ENCODE results near the gene CDH26. TPM values are rescaled to one million over a fixed set of nuclear protein-coding genes. Genes with fewer than 3 reads are reported as not detected.

The CDH26 gene
- total and polyA plus RNA-seq, 9 of the 15 experiments (the other 6 are each of a cell fraction or from before 2014, with no cell fraction given) = 0.07 to 0.13 (median 0.10) TPM; not detected in 4

- H3K9ac ChIP-seq (ENCODE audit: insufficient read depth in 1 of 2, low read depth in 2 of 2, low read length in 2 of 2) = no peak overlapping the region
- H3K4me2 ChIP-seq (ENCODE audit: insufficient read depth, low read length) = no peak overlapping the region
- H3K4me1 ChIP-seq (replicated peaks in 1 of 2; ENCODE audit: control insufficient read depth in 2 of 2, insufficient read depth in 2 of 2, low read length in 2 of 2) = peaks cover 0 to 12% of the 10 kb centered on the region in 2 experiments; a peak in 2 of 5 replicates
- H3K9me1 ChIP-seq (ENCODE audit: control insufficient read depth, insufficient read depth, low read length) = peaks cover 2% of the 10 kb centered on the region
- 57% methylated on average over 6 of the region's 6 CpGs for WGBS (ENCODE audit: insufficient coverage, low coverage, missing lambda C conversion rate)
- no peak for ATAC-seq
- no TSS peak for BruUV-seq (replicated peaks)
- ChIA-PET POLR2A (interaction anchor here (0.7 to 0.9 kb wide), 2 partner anchors 9 to 1394 kb away, joined by 3 to 4 read pairs; no protein-coding TSS in a partner anchor), CTCF (ENCODE audit: low intra/inter-chr PET ratio) (interaction anchor here (1.1 kb wide), 2 partner anchors 101 to 313 kb away, joined by 3 to 6 read pairs; no protein-coding TSS in a partner anchor)
- intact Hi-C loops (cut with micrococcal nuclease) = no loop called here
- peaks cover 2% of the 10 kb centered on the region; the same call in 1 of the 3 replicates for H3K36me3 ChIP-seq (ENCODE audit: control insufficient read depth, insufficient read depth, low read length)
- no peak for FAIRE-seq
- H2AFZ ChIP-seq (ENCODE audit: low read depth, low read length) = no peak overlapping the region
- no peaks in the 10 kb centered on the region for H3K79me2 ChIP-seq (ENCODE audit: control insufficient read depth, insufficient read depth, low read length)
- no peaks in the 10 kb centered on the region for H3K27me3 ChIP-seq (ENCODE audit: control insufficient read depth in 2 of 2, insufficient read depth in 2 of 2, low read length in 2 of 2)
- H4K20me1 ChIP-seq (replicated peaks; ENCODE audit: control insufficient read depth, insufficient read depth, low read length) = peaks cover 3% of the 10 kb centered on the region; the same call in 1 of the 2 replicates
- H3K9me3 ChIP-seq (replicated peaks; ENCODE audit: control insufficient read depth, insufficient read depth, low read depth, low read length) = no peaks in the 10 kb centered on the region
- no peak for DNase-seq (ENCODE audit: extremely low read depth in 1 of 4, low spot score in 3 of 4)
- no peak for TF ChIP-seq ETS1 (conservative IDR thresholded peaks at IDR 0.05; ENCODE audit: control insufficient read depth, low read depth, low read length)
- no peak for TF ChIP-seq RFX1 (IDR thresholded peaks at IDR 0.05)
- TF ChIP-seq ZNF695 (CRISPR knock-in tag; IDR thresholded peaks at IDR 0.05) = no peak
- no peak overlapping the region for H3K27ac ChIP-seq (ENCODE audit: extremely low read depth, low read depth, low read length)
- in situ Hi-C loops (cut with MboI) = no loop called here
- no peak overlapping the region for H3K4me3 ChIP-seq
Observed at GRCh38 chr20:59949911-59950310, 8.3 kb upstream of the CDH26 start.

GRCh38 chr20:59954718-59955117 is 3.5 kb upstream of the CDH26 start:
- ChIA-PET CTCF (ENCODE audit: low intra/inter-chr PET ratio) (interaction anchor here (1.3 kb wide), 1 partner anchor 171 kb away, joined by 4 read pairs; no protein-coding TSS in a partner anchor), POLR2A (interaction anchor here (0.7 to 1.5 kb wide), 4 partner anchors 11 to 385 kb away, joined by 3 to 6 read pairs (median 4); partner anchors contain the start of genes FAM217B and PPP1R3D)

More at GRCh38 chr20:59954718-59955117, 3.5 kb upstream of the CDH26 start:
- H3K4me1 ChIP-seq (replicated peaks in 1 of 2; ENCODE audit: control insufficient read depth in 2 of 2, insufficient read depth in 2 of 2, low read length in 2 of 2) = no peaks in the 10 kb centered on the region
- no TSS peak for BruUV-seq (replicated peaks)
- no peak for TF ChIP-seq HLTF (IDR thresholded peaks at IDR 0.05)
- no peak for TF ChIP-seq CBX2 (IDR thresholded peaks at IDR 0.05; ENCODE audit: insufficient read depth, low read length, poor library complexity, severe bottlenecking)
- no peak for TF ChIP-seq ZNF507 (tag; conservative IDR thresholded peaks at IDR 0.05)
- no peak for TF ChIP-seq SNIP1 (IDR thresholded peaks at IDR 0.05; ENCODE audit: low read depth)
- no peak for TF ChIP-seq FOXP1 (CRISPR knock-in tag; IDR thresholded peaks at IDR 0.05)
- TF ChIP-seq ZBTB11 (CRISPR knock-in tag; IDR thresholded peaks at IDR 0.05) = 0 out of 6 replicates have a peak, but pooled peaks of 1 of the 3 experiments have one; percentile 29
- H3K9ac ChIP-seq (ENCODE audit: insufficient read depth in 1 of 2, low read depth in 2 of 2, low read length in 2 of 2) = no peak overlapping the region
- no peaks in the 10 kb centered on the region for H3K9me3 ChIP-seq (replicated peaks; ENCODE audit: control insufficient read depth, insufficient read depth, low read depth, low read length)
- H2AFZ ChIP-seq (ENCODE audit: low read depth, low read length) = no peak overlapping the region
- 38% methylated on average over 3 of the region's 4 CpGs for WGBS (ENCODE audit: insufficient coverage, low coverage, missing lambda C conversion rate)
- in situ Hi-C loops (cut with MboI) (no loop called here), intact Hi-C loops (cut with micrococcal nuclease) (loop anchor here (2.0 kb wide), 1 partner anchor 172 kb away; no protein-coding TSS in a partner anchor)
- H4K20me1 ChIP-seq (replicated peaks; ENCODE audit: control insufficient read depth, insufficient read depth, low read length) = peaks cover 8% of the 10 kb centered on the region; the same call in 1 of the 2 replicates
- no peak overlapping the region for H3K4me3 ChIP-seq
- no peak overlapping the region for H3K27ac ChIP-seq (ENCODE audit: extremely low read depth, low read depth, low read length)
- peaks cover 0 to 7% of the 10 kb centered on the region in 2 experiments; a peak in 1 of 5 replicates for H3K27me3 ChIP-seq (ENCODE audit: control insufficient read depth in 2 of 2, insufficient read depth in 2 of 2, low read length in 2 of 2)
- H3K79me2 ChIP-seq (ENCODE audit: control insufficient read depth, insufficient read depth, low read length) = no peaks in the 10 kb centered on the region
- DNase-seq (ENCODE audit: extremely low read depth in 1 of 4, low spot score in 3 of 4) (no peak), FAIRE-seq (no peak), ATAC-seq (peak; percentile 44; the same call in 2 of the 3 replicates)
- H3K36me3 ChIP-seq (ENCODE audit: control insufficient read depth, insufficient read depth, low read length) = no peaks in the 10 kb centered on the region
- peaks cover 2% of the 10 kb centered on the region for H3K9me1 ChIP-seq (ENCODE audit: control insufficient read depth, insufficient read depth, low read length)
- H3K4me2 ChIP-seq (ENCODE audit: insufficient read depth, low read length) = no peak overlapping the region
